RWPE2 (cell line): Measurements from ENCODE around the gene ABHD1.
"Not testable (repeated sequence)": the region's sequence is repeated elsewhere in the genome, so short reads cannot be mapped to it uniquely, and the experiment has no call there.

Experiments used
- ATAC-seq: fragments of 200-7000 bp; cut with Tn5 transposase; 3 replicates; pipeline ENCODE4 v1.9.1; 2021; ENCODE audit warnings: low read depth
- DNase-seq: peaks from one replicate; pipeline ENCODE4 v3.0.0-alpha.2; 2020; ENCODE audit warnings: low spot score
- H3K27ac ChIP-seq: fragments of 450-650 bp; 2 replicates; pipeline ENCODE4 v1.5.1; 2017; ENCODE audit warnings: mild to moderate bottlenecking; ENCODE audit not compliant: poor library complexity, severe bottlenecking
- H3K27me3 ChIP-seq: fragments of 250-450 bp; sonication (Bioruptor Pico); 2 replicates; pipeline ENCODE4 v1.5.1; 2021; ENCODE audit warnings: mild to moderate bottlenecking, moderate library complexity; ENCODE audit not compliant: insufficient read depth, poor library complexity, severe bottlenecking
- H3K36me3 ChIP-seq: fragments of 250-450 bp; sonication (Bioruptor Pico); 2 replicates; pipeline ENCODE4 v1.5.1; 2020; ENCODE audit warnings: low read depth, mild to moderate bottlenecking, moderate library complexity
- H3K4me1 ChIP-seq: fragments of 250-450 bp; sonication (Bioruptor Pico); 2 replicates; pipeline ENCODE4 v1.5.1; 2021; ENCODE audit warnings: mild to moderate bottlenecking, moderate library complexity; ENCODE audit not compliant: insufficient read depth, poor library complexity, severe bottlenecking
- H3K4me3 ChIP-seq: fragments of 250-450 bp; sonication (Bioruptor Pico); 2 replicates; pipeline ENCODE4 v1.5.1; 2021; ENCODE audit warnings: mild to moderate bottlenecking, moderate library complexity; ENCODE audit not compliant: severe bottlenecking
- H3K9me3 ChIP-seq: fragments of 250-450 bp; sonication (Bioruptor Pico); 2 replicates; pipeline ENCODE4 v1.5.1; 2021; ENCODE audit warnings: mild to moderate bottlenecking, moderate library complexity; ENCODE audit not compliant: severe bottlenecking
- TF ChIP-seq, protein P1 (sequence below): fragments of 450-650 bp; IDR thresholded peaks from one replicate; pipeline ENCODE4 v1.5.1; 2017; ENCODE audit warnings: mild to moderate bottlenecking, moderate library complexity; ENCODE audit not compliant: poor library complexity, severe bottlenecking

Gene ABHD1

DNA sequence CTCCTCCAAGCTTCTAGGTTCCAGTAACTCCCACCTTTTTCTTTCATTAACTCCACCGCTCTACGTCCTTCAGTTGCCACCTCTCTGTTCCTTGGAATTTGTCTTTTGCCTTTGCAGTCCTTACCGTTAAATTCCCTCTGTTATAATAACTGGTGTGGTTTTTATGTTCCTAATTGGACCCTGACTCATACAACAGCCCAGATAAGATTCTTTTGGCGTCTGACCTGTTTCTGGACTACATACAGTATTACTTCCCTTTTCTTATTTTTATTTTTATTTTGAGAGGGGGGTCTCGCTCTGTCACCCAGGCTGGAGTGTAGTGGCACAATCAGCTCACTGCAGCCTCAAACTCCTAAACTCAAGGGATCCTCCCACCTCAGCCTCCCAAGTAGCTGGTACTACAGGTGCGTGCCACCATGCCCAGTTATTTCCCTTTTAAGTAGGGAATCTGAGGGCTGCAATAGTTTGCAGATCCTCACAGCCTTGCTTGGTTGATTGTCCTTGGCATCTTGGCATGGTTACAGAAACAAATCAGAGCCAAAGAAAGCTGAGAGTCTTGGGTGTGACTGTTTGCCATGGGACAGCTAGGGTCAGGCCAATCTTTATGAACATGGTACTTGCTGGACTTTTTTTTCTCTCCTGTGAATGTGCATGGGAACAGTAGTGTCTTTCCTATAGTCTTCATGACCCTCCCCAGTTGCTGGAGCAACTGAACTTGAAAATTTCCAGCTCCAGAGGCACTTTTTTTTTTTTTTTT, 47.1 kb downstream of the ABHD1 start:
- TF ChIP-seq, protein P1, sequence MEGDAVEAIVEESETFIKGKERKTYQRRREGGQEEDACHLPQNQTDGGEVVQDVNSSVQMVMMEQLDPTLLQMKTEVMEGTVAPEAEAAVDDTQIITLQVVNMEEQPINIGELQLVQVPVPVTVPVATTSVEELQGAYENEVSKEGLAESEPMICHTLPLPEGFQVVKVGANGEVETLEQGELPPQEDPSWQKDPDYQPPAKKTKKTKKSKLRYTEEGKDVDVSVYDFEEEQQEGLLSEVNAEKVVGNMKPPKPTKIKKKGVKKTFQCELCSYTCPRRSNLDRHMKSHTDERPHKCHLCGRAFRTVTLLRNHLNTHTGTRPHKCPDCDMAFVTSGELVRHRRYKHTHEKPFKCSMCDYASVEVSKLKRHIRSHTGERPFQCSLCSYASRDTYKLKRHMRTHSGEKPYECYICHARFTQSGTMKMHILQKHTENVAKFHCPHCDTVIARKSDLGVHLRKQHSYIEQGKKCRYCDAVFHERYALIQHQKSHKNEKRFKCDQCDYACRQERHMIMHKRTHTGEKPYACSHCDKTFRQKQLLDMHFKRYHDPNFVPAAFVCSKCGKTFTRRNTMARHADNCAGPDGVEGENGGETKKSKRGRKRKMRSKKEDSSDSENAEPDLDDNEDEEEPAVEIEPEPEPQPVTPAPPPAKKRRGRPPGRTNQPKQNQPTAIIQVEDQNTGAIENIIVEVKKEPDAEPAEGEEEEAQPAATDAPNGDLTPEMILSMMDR: no peak
- H3K4me3 ChIP-seq: no peak overlapping the region

DNA sequence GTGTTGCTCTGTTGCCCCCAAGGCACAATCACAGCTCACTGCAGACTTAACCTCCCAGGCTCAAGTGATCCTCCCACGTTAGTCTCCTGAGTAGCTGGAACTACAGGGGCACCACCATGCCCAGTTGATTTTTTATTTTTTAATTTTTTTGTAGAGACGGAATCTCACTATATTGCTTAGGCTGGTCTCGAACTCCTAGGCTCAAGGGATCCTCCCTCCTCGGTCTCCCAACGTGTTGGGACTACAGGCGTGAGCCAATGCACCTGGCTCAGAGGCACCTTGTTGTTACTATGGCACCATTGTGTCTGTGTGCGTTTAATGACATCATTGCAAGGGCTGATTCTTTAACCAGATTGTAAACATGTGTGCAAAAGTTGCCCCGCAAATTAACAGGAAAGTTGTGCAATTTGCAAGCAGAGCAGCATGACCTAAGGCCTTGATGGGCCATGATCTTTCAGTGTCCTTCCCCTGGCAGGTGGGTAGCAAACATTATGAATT, 47.8 kb downstream of the ABHD1 start:
- DNase-seq (no peak), ATAC-seq (no peak)
- Histone ChIP-seq H3K4me1 (no peaks in the 10 kb centered on the region), H3K9me3 (no peaks in the 10 kb centered on the region), H3K4me3 (no peak overlapping the region), H3K27me3 (peaks cover 30% of the 10 kb centered on the region), H3K36me3 (no peaks in the 10 kb centered on the region), H3K27ac (no peak overlapping the region)
- TF ChIP-seq, protein P1: no peak

More for the DNA sequence above, 47.1 kb downstream of the ABHD1 start:
- DNase-seq (no peak), ATAC-seq (no peak)
- no peaks in the 10 kb centered on the region for H3K36me3 ChIP-seq
- no peaks in the 10 kb centered on the region for H3K9me3 ChIP-seq
- no peaks in the 10 kb centered on the region for H3K4me1 ChIP-seq
- H3K27me3 ChIP-seq: peaks cover 30% of the 10 kb centered on the region
- H3K27ac ChIP-seq: no peak overlapping the region

DNA sequence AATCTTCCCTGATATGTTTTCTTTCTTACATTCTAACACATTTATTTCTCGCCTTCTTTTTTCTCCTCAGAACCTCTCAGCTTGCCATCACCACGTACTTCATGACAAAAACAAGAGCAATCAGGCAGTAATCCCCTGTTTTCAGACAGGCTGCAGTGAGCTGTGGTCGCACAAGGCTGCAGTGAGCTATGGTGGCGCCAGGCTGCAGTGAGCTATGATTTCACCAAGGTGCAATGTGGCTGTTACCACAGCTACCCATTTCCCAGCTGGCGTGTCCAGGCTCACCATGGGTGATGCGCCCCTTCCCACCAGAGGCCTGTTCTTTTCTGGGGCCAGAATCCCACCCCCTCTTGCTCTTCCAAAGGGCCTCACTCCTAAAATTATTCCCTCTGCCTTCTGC, 51.0 kb downstream of the ABHD1 start:
- Histone ChIP-seq H3K36me3 (no peaks in the 10 kb centered on the region), H3K4me1 (no peaks in the 10 kb centered on the region), H3K27ac (no peak overlapping the region), H3K4me3 (no peak overlapping the region), H3K27me3 (peaks cover 30% of the 10 kb centered on the region), H3K9me3 (no peaks in the 10 kb centered on the region)
- no peak for DNase-seq
- TF ChIP-seq, protein P1: no peak
- ATAC-seq: no peak

DNA sequence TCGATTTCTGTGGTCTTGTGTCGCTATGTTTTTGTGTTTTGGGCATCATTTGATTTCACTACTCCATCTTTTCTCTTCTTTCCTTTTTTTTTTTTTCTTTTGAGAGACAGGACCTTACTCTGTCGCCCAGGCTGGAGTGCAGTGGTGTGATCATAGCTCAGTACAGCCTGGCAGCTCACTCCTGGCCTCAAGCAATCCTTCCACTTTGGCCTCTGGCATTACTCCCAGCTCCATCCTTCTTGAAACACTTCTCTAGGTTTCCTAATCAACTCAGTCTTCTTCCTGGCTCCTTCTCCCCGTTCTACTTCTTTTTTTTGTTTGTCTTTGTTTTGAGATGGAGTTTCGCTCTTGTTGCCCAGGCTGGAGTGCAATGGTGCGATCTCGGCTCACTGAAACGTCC, 51.7 kb downstream of the ABHD1 start:
- DNase-seq (no peak), ATAC-seq (no peak)
- H3K27me3 ChIP-seq: peaks cover 30% of the 10 kb centered on the region
- no peak overlapping the region for H3K4me3 ChIP-seq
- H3K27ac ChIP-seq: no peak overlapping the region
- TF ChIP-seq, protein P1: no peak
- no peaks in the 10 kb centered on the region for H3K4me1 ChIP-seq
- H3K36me3 ChIP-seq: no peaks in the 10 kb centered on the region
- no peaks in the 10 kb centered on the region for H3K9me3 ChIP-seq

DNA sequence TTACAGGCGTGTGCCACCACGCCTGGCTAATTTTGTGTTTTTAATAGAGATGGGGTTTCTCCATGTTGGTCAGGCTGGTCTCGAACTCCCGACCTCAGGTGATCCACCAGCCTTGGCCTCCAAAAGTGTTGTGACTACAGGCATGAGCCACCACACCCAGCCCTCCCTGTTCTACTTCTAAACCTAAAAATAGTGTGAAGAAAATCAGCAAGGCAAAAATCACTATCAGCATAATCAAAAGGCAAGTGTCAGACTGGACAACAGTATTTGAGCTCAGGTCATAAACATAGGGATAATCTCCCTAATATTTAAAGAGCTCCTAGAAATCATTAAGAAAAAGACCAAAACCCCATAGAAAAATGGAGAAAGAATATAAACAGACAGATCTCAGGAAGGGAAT, 52.2 kb downstream of the ABHD1 start:
- H3K4me3 ChIP-seq, H3K27ac ChIP-seq, ATAC-seq, DNase-seq, H3K9me3 ChIP-seq, H3K36me3 ChIP-seq, H3K4me1 ChIP-seq: not testable (repeated sequence)
- peaks cover 30% of the 10 kb centered on the region for H3K27me3 ChIP-seq
